Activated CD8-positive, alpha-beta T cell treated with anti-CD3 and anti-CD28 coated beads, Interleukin-2, amount 10 ng/mL, durations not matched to agents 7 days and 5 days (primary cell): Measurements from ENCODE around the gene SEH1L. TPM values are rescaled to one million over a fixed set of nuclear protein-coding genes. Genes with fewer than 3 reads are reported as not detected.

Source experiments
- ATAC-seq: fragments of 150-1000 bp; cut with Tn5 transposase; one replicate; pipeline ENCODE4 v1.10.0; 2021; ENCODE audit warnings: moderate library complexity
- CTCF ChIA-PET: fragments of 350-600 bp; sonication (Branson Sonifier 250); formaldehyde crosslinking; loops from one replicate; lab custom pipeline; 2021; ENCODE audit warnings: antibody characterized with exemption; lab: Charles Lee
- POLR2A ChIA-PET: fragments of 350-600 bp; sonication (Branson Sonifier 250); formaldehyde crosslinking; loops from one replicate; lab custom pipeline; 2021; ENCODE audit warnings: antibody characterized with exemption; lab: Charles Lee
- DNase-seq: peaks from one replicate; pipeline ENCODE4 v3.0.0-alpha.2; 2020
- H3K27ac Mint-ChIP-seq: one replicate; pipeline ENCODE4 v1.8.0; 2021; ENCODE audit warnings: mild to moderate bottlenecking, mixed read lengths
- H3K27me3 Mint-ChIP-seq: one replicate; pipeline ENCODE4 v1.8.0; 2021; ENCODE audit warnings: low read depth, mixed read lengths
- H3K36me3 Mint-ChIP-seq: one replicate; pipeline ENCODE4 v1.8.0; 2021; ENCODE audit warnings: low read depth, mixed read lengths
- H3K4me1 Mint-ChIP-seq: one replicate; pipeline ENCODE4 v1.8.0; 2021; ENCODE audit warnings: low read depth, mixed read lengths
- H3K4me3 Mint-ChIP-seq: one replicate; pipeline ENCODE4 v1.8.0; 2021; ENCODE audit warnings: mild to moderate bottlenecking, mixed read lengths
- H3K9me3 Mint-ChIP-seq: one replicate; pipeline ENCODE4 v1.8.0; 2022; ENCODE audit warnings: mixed read lengths; ENCODE audit not compliant: insufficient read depth
- total RNA-seq, 2 experiments: library from RNA; stranded (reverse); gene quantifications; one replicate each; pipeline ENCODE4 v1.2.3, GENCODE V29; 2021

Gene SEH1L
- total RNA-seq, 2 experiments from 2014 or later: 58.6 to 62.3 TPM

GRCh38 chr18:13017247-13017875 lies 69.5 kb downstream of the SEH1L start:
- Mint-ChIP-seq H3K27ac (no peak overlapping the region), H3K4me1 (peaks cover 3% of the 10 kb centered on the region), H3K27me3 (no peaks in the 10 kb centered on the region), H3K36me3 (peaks cover 76% of the 10 kb centered on the region), H3K4me3 (no peak overlapping the region), H3K9me3 (no peaks in the 10 kb centered on the region)
- CTCF ChIA-PET: interaction anchor here (0.9 kb wide), 1 partner anchor 66 kb away, joined by 3 read pairs; no protein-coding TSS in a partner anchor
- POLR2A ChIA-PET: interaction anchor here (0.9 kb wide), 1 partner anchor 26 kb away, joined by 3 read pairs; the partner anchor contains the start of gene CEP192
- ATAC-seq: no peak
- DNase-seq: no peak

DNA sequence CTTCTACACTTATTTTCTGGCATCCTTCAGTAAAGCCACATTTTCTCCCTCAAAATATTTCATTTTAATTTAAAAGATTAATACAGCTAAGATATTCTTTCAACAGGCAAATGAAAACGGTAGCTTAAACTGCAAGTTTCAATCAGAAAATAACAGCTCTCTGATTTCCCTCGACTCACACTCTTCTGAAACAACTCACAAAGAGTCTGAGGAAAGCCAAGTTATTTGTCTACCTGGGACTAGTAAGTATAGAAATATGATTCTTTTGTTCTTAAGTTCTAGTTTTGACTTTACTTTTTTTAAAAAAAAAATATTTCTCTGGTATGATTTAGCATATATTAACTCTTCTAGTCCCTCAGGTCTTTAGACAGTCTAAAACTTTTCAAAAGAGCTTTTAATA lies 70.6 kb downstream of the SEH1L start:
- ChIA-PET POLR2A (interaction anchor here (0.9 kb wide), 1 partner anchor 27 kb away, joined by 3 read pairs; the partner anchor contains the start of gene CEP192), CTCF (interaction anchor here (0.9 to 1.0 kb wide), 2 partner anchors 13 to 65 kb away, joined by 3 read pairs; no protein-coding TSS in a partner anchor)
- Mint-ChIP-seq H3K9me3 (no peaks in the 10 kb centered on the region), H3K27me3 (no peaks in the 10 kb centered on the region), H3K36me3 (peaks cover 75% of the 10 kb centered on the region), H3K4me1 (peaks cover 3% of the 10 kb centered on the region), H3K27ac (no peak overlapping the region), H3K4me3 (no peak overlapping the region)
- no peak for DNase-seq
- ATAC-seq: no peak

DNA sequence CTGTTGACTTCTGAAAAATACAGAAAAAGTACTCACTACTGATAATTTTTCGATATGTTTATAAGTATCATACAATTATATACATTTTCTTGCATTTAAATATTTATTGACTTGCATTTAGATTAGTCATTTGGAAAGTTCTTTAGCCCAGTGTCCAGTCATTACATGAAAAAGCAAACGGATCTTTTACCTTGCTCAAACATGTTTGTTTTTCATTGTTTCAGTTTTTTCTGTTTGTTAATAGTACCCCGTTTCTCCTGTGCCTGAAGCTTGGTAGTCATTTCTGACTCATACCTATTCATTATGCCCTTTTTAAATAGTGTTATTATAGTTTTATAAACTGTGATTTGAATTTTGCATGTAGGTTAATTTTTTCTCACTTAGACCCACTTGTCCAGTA lies 71.5 kb downstream of the SEH1L start:
- POLR2A ChIA-PET: no interaction called here
- Mint-ChIP-seq H3K4me3 (no peak overlapping the region), H3K36me3 (peaks cover 82% of the 10 kb centered on the region), H3K27me3 (no peaks in the 10 kb centered on the region), H3K9me3 (no peaks in the 10 kb centered on the region), H3K4me1 (peaks cover 3% of the 10 kb centered on the region), H3K27ac (no peak overlapping the region)
- CTCF ChIA-PET: no interaction called here
- DNase-seq: no peak
- ATAC-seq: no peak

DNA sequence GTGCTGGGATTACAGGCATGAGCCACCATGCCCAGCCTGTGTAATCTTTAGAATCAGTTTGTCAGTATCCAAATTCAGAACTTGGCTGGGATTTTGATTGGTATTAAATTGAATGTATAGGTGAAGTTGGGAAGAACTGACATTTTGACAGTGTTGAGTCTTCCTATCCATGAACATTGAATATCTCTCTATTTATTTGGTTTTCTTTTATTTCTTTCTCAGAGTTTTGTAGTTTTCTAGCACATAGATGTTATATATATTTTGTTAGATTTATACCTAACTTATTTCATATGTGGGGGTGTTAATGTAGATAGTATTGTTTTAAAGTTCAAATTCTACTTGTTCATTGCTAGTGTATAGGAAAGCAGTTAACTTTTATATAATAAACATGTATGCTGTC lies 74.8 kb downstream of the SEH1L start:
- H3K27ac Mint-ChIP-seq: no peak overlapping the region
- CTCF ChIA-PET: no interaction called here
- no peak overlapping the region for H3K4me3 Mint-ChIP-seq
- no peak for ATAC-seq
- DNase-seq: no peak
- H3K27me3 Mint-ChIP-seq: no peaks in the 10 kb centered on the region
- peaks cover 3% of the 10 kb centered on the region for H3K4me1 Mint-ChIP-seq
- peaks cover 70% of the 10 kb centered on the region for H3K36me3 Mint-ChIP-seq
- POLR2A ChIA-PET: no interaction called here
- no peaks in the 10 kb centered on the region for H3K9me3 Mint-ChIP-seq

DNA sequence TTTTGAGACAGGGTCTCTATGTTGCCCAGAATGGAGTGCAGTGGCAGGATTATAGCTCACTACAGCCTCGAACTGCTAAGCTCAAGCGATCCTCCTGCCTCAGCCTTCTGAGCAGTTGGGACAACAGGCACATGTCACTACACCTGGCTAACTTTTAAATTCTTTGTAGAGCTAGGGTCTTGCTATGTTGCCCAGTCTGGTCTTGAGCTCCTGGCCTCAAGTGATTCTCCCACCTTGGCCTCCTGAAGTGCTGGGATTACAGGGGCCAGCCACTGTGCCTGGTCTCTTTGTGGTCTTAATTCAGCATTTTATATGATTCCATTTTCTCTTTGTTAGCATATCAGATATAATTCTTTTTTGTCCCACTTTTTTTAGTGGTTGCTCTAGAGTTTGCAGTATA lies 77.4 kb downstream of the SEH1L start:
- DNase-seq (no peak), ATAC-seq (no peak)
- Mint-ChIP-seq H3K27ac (no peak overlapping the region), H3K27me3 (no peaks in the 10 kb centered on the region), H3K36me3 (peaks cover 68% of the 10 kb centered on the region), H3K4me3 (no peak overlapping the region), H3K9me3 (no peaks in the 10 kb centered on the region), H3K4me1 (peaks cover 8% of the 10 kb centered on the region)
- ChIA-PET POLR2A (no interaction called here), CTCF (no interaction called here)

DNA sequence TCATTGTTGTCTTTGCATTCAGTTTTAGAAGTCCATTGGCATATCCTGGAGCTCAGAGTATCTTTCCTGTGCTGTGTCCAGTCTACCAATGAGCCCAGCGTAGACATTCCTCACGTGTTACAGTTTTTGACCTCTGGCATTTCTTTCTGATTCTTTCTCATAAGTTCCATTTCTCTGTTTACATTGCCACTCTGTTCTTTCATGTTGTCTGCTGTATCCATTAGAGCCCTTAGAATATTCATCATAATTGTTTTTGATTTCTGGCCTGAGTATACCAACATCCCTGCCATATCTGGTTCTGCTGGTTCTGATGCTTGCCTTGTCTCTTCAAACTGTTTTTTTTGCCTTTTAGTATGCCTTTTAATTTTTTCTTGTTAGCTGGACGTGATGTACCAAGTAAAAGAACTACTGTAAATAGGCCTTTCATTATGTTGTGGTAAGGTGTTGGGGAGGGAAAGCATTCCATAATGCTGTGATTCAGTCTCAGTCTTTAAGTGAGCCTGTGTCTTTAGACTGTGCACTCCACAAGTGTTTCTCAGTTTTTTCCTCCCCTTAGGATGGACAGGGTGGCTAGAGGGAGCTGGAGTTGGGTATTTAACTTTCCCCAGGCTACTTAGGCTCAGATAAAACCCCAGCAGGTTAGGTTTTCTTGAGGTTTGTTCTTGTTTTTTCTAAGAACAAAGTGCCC lies 78.9 kb downstream of the SEH1L start:
- ATAC-seq: no peak
- ChIA-PET CTCF (interaction anchor here (0.7 kb wide), 1 partner anchor 130 kb away, joined by 3 read pairs; no protein-coding TSS in a partner anchor), POLR2A (no interaction called here)
- no peak for DNase-seq
- H3K27me3 Mint-ChIP-seq: no peaks in the 10 kb centered on the region
- peaks cover 65% of the 10 kb centered on the region for H3K36me3 Mint-ChIP-seq
- H3K9me3 Mint-ChIP-seq: no peaks in the 10 kb centered on the region
- H3K27ac Mint-ChIP-seq: no peak overlapping the region
- no peak overlapping the region for H3K4me3 Mint-ChIP-seq
- H3K4me1 Mint-ChIP-seq: peaks cover 8% of the 10 kb centered on the region

DNA sequence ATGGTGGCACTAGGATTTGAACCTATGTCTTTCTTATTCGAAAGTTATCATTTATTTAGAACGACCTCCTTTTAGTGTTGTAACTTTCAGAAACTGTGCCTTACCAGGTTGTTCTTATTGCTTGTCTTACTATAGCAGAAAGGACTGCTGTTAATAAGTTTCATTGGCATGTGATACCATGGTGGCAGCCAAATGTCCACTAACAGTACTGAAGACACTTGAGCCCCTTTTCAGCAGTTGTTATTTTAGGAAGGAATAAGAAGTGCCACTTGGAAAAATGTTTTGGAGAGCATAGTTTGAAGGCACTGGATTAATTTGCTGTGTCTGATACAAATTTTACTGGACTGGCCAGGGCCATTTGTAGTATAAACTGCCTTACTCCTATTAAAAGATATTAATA lies 81.1 kb downstream of the SEH1L start:
- ChIA-PET POLR2A (no interaction called here), CTCF (no interaction called here)
- Mint-ChIP-seq H3K4me1 (peaks cover 14% of the 10 kb centered on the region), H3K9me3 (no peaks in the 10 kb centered on the region), H3K4me3 (no peak overlapping the region), H3K27ac (no peak overlapping the region), H3K36me3 (peaks cover 67% of the 10 kb centered on the region), H3K27me3 (no peaks in the 10 kb centered on the region)
- ATAC-seq (no peak), DNase-seq (no peak)

- Mint-ChIP-seq H3K4me3 (no peak overlapping the region), H3K27ac (peak overlapping the region; percentile 2)
- CTCF ChIA-PET: interaction anchor here (1.6 kb wide), 1 partner anchor 11 kb away, joined by 3 read pairs; no protein-coding TSS in a partner anchor
Measured at GRCh38 chr18:13032173-13032572, 84.4 kb downstream of the SEH1L start.

DNA sequence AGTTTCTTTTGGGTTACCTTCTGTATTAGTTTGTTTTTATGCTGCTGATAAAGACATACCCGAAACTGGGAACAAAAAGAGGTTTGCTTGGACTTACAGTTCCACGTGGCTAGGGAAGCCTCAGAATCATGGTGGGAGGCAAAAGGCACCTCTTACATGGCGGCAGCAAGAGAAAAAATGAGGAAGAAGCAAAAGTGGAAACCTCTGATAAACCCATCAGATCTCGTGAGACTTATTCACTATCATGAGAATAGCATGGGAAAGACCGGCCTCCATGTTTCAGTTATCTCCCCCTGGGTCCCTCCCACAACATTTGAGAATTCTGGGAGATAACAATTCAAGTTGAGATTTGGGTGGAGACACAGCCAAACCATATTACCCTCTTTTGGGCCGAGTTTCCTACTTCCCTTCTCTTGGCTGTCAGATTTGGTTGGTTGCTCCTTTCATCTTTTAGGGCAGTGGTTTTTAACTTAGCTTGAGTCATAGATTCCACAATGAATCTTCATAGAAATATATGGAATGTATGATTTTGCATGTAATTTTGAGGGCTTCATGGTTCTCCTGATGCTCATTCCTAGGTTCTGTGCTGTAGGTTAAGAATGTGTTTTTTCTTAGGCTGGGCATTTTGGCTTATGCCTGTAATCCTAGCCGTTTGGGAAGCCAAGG lies 87.6 kb downstream of the SEH1L start:
- POLR2A ChIA-PET: no interaction called here
- peaks cover 11% of the 10 kb centered on the region for H3K4me1 Mint-ChIP-seq
- H3K4me3 Mint-ChIP-seq: no peak overlapping the region
- no peak overlapping the region for H3K27ac Mint-ChIP-seq
- DNase-seq (no peak), ATAC-seq (no peak)
- H3K27me3 Mint-ChIP-seq: no peaks in the 10 kb centered on the region
- CTCF ChIA-PET: no interaction called here
- peaks cover 67% of the 10 kb centered on the region for H3K36me3 Mint-ChIP-seq
- no peaks in the 10 kb centered on the region for H3K9me3 Mint-ChIP-seq

More at GRCh38 chr18:13032173-13032572, 84.4 kb downstream of the SEH1L start:
- Mint-ChIP-seq H3K9me3 (no peaks in the 10 kb centered on the region), H3K4me1 (peaks cover 14% of the 10 kb centered on the region), H3K27me3 (no peaks in the 10 kb centered on the region), H3K36me3 (peaks cover 70% of the 10 kb centered on the region)
- POLR2A ChIA-PET: no interaction called here
- ATAC-seq (no peak), DNase-seq (no peak)

DNA sequence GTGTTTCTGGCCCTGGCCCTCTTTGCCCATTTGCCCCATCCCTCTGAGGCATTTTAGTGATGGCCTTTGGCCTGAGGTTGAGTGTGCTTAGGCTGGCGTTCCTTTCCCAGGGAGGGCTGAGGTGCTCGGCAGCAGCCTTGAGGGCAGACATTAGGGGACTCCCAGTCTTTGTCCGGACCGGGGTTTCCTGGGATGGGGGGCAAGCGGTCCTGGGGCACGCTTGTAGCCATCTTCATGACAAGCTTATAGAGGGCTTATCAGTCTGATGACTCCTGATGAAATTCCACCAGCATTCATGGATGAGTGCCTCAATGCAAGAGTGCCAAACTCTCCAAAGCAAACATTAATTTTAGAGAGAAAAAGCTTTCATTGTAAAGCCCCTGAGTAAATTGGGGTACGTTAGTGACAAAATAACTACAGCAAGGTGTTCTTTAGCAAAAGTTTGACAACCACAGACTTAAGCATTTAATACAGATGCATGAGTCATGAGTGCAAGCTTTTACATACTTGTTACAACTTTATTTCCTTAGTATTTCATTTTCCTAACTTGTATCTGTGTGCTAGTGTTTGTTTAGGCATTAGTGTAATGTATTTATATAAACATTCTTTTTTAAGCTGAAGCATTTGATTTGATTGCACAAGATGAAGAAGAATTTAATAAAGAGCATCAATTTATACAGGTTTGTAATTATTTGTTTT lies 89.0 kb downstream of the SEH1L start:
- ATAC-seq (no peak), DNase-seq (no peak)
- POLR2A ChIA-PET: interaction anchor here (1.2 kb wide), 1 partner anchor 29 kb away, joined by 3 read pairs; no protein-coding TSS in a partner anchor
- no peaks in the 10 kb centered on the region for H3K9me3 Mint-ChIP-seq
- no peak overlapping the region for H3K4me3 Mint-ChIP-seq
- no peak overlapping the region for H3K27ac Mint-ChIP-seq
- CTCF ChIA-PET: interaction anchor here (1.2 kb wide), 1 partner anchor 46 kb away, joined by 4 read pairs; no protein-coding TSS in a partner anchor
- H3K36me3 Mint-ChIP-seq: peaks cover 69% of the 10 kb centered on the region
- no peaks in the 10 kb centered on the region for H3K27me3 Mint-ChIP-seq
- peaks cover 7% of the 10 kb centered on the region for H3K4me1 Mint-ChIP-seq
